CD4-positive, alpha-beta T cell treated with Interleukin-10 for 1 hour (primary cell): ENCODE data around the gene ADAMTSL2.
A peak's percentile ranks its signal among the peaks of the same experiment; 100 is the strongest.

Source experiments
- DNase-seq: peaks from one replicate; pipeline ENCODE4 v3.0.0-alpha.2; 2020

ADAMTSL2 gene

GRCh38 chr9:133576875-133577736 lies 42.6 kb downstream of the ADAMTSL2 start:
- no peak for DNase-seq

DNA sequence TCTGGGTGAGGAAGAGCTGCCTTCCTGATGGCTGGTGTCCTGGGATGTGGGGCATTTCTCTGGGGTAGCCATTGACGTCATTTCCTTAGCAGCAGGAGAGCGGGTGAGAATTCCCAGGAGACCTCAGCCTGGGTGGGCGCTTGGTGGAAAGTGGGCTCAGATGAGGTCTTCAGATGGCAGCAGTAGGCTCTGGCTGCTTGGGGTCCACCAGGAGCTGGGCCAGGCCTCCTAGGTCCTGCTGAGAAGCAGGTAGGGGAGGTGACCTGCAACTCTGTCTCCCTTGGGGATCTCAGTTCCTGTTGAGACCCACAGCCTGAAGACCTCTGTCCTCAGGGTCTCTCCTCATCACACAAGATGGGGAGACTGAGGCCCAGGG lies 43.2 kb downstream of the ADAMTSL2 start:
- DNase-seq: no peak

DNA sequence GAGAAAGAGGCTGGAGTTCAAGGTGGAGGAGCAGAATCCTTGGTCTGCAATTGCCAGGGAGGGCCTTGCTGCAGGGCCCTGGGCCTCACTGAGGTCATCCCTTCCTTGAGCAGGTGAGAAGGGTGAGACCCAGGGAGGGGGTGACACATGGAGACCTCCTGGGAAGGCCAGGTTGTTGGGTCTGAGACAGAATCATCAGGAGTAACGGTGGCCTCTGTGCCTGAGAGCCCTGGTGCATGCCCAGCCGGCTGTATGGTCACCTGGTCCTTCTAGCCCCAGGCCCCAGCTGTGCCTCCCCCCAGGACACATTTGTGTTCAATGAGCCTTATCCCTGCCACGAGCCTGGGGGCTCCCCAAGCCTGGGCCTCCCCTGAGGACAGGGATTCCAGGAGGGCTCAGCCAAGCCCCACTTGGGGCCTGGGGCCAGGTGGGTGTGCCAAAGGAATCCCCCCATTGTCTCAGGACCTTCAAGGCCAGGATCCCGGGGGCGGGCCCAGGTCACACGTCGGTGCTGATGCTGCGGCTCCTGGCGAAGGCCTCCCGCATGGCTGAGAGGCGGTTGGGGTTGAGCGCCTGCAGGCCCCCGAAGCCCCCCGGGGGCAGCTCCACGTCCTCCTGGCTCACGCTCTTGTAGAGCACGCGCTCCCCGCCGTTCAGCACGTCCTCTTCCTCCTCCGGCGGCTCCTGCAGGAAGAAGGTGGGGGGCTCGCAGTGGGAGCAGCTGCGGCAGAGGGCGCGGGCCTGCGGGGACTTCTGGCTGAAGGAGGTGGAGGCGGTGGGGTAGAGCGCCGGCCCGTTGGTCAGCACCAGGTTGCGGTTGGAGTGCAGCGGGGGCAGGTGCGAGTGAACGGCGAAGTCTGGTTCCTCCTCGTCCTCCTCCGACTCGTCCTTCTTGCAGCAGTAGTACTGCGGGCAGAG lies 44.3 kb downstream of the ADAMTSL2 start:
- no peak for DNase-seq

DNA sequence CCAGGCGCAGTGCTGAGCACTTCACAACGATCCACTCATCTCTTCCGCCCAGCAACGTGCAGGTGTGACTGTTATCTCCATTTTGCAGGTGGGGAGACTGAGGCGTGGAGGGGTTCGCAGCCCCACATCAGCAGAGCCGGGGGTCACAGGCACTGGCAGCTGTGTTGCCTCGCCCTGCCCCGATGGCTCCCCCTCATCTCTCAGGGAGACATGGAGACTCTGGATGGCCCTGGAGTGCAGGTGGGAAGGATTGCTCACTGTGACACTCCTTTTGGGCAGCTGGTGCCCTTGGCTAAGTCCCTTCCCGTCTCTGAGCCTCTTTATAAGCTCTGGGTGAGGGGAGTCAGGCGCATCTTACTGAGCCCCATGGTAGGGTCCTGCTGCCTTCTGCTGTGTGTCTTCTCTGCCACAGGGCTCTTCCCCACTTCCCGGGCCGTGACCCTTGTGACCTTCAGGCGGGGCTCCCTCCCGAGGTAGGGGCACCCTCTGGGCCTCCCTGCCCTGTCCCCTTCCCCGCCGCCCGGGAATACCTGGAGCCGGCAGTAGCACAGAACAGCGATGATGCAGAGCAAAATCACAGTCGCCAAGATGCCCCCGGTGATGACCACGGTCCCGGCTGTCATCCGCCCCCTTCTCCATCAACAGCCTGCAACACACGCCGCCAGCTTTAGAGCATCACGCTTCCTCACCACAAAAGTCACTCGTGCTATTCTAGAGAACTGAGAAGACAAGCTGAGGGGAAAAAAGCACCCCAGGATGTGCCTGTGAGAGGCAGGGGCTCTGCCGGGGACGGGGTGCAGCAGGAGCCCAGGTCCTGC lies 45.3 kb downstream of the ADAMTSL2 start:
- no peak for DNase-seq

DNA sequence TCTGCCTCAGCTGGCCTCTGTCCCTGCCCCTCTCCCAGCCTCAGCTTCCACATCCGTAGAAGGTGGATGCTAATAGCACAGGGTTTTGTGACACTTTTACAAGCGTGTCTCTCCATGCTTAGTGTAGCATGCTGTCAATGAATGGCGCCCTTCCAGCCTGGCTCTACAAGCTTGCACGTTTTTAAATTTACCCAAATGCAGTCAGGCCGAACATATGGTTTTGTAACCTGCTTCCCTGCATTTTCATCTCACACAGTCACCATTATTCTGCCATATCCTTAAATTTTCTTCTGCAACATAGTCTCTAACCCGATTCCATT lies 45.9 kb downstream of the ADAMTSL2 start:
- no peak for DNase-seq

GRCh38 chr9:133581011-133581410 lies 46.5 kb downstream of the ADAMTSL2 start:
- no peak for DNase-seq

- DNase-seq: no peak
Measured at GRCh38 chr9:133581513-133582343, 47.2 kb downstream of the ADAMTSL2 start.

DNA sequence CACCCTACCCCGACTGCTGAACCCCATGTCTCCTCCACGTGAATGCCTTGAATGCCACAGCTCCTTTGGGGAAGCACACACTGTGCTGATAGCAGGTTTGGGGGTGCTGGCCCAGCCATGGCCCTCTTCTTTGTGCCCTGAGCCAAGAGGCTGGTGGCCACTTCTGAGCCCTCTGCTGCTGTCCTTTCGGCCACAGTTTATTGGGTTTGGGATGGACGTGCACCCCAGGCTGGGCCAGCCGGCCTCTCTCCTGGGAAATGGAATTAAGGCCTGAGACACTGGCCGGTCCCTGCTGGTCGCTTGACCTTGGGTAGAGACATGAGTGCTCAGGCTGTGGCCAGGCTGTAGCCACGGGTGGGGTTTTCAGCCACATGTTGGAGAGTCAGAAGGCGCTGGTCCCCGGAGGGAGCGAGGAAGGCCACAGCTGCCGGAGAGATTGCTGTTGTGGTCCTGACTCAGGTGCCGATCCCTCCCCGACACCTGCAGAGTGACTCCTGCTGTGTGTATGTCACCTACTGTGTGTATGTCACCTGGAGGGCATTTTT lies 48.1 kb downstream of the ADAMTSL2 start:
- no peak for DNase-seq

- DNase-seq: no peak
Measured at GRCh38 chr9:133583111-133583510, 48.6 kb downstream of the ADAMTSL2 start.

GRCh38 chr9:133583586-133583985 lies 49.1 kb downstream of the ADAMTSL2 start:
- no peak for DNase-seq

GRCh38 chr9:133584167-133584558 lies 49.7 kb downstream of the ADAMTSL2 start:
- no peak for DNase-seq

- DNase-seq: no peak
Measured at GRCh38 chr9:133584559-133585476, 50.3 kb downstream of the ADAMTSL2 start.

DNA sequence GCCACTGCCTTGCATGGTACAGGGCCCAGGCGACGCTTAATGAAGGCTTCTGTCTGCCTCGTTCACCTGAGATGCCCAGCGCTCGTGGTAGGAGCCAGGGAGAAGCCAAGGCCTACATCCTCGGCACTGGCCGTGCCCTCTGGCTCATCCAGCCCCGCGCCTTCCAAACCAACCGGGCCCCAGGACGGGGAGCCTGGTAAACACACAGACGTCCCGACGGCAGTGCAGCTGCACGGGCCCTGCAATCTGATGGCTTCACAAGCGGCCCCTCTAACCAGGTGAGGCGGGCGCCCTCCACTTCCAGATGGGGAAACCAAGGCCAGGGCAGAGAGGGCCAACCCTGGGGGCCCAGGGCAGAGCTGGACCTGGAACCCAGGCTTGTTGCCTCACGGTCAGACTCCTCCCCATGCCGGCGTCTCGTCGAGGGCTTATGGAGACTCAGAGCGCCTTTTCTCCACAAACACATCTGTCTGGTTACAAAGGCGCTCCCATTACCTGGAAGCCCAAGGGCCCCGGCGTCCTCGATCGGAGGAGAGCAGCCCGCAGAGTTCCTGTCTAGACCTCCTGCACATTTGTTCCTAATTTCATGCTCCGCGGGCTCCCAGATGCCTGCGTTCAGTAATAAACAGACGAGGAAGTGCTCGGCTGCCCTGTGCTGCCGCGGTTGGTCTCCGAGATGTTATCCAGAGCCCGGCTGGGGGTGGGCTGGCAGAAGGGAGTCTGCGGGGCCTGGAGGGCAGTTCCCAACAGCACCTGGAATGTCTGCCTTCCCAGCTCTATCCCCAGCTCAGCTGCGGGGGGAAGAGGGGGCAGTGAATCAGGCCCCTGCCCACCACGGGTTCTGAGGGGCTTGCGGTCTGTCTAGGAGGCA lies 51.2 kb downstream of the ADAMTSL2 start:
- no peak for DNase-seq

DNA sequence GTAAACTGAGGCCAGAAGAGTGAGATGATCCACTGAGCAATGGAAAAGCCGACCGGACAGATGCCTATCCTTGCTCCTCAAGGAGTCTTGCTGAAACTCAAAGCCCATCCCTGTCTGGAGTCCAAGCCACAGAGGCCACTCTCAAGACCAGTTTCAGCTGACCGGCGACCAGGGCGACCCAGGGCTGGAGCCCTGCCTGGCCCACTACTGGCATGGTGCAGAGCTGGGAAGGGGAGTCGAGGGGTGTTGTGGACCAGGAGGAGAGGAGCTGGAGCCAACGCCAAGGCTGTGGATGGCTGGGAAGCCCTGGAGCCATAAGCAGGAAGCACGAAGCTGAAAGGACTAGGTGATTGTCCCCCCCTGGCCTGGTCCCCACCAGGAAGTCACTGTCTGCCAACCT lies 52.5 kb downstream of the ADAMTSL2 start:
- DNase-seq: no peak

DNA sequence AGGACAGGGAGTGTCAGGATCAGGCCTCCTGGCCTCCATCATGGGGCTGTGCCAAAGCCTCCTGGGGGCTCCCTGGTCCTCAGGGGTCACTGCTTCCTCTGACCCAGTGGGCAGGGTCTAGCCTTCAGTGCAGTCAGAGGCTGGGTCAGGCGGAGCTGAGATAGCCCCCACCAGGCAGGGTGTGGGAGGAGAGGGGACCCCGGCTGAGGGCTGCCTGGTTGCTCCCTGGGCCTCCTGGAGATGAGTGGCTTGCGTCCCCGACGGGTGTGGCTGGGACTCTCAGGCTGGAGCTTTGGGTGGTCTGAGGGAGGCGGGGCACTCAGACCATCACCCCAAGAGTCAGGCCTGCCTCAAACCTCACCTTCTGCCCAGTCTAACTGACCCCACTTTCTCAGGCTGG lies 53.0 kb downstream of the ADAMTSL2 start:
- DNase-seq: no peak

GRCh38 chr9:133589454-133590227 lies 55.1 kb downstream of the ADAMTSL2 start:
- DNase-seq: peak; percentile 48

DNA sequence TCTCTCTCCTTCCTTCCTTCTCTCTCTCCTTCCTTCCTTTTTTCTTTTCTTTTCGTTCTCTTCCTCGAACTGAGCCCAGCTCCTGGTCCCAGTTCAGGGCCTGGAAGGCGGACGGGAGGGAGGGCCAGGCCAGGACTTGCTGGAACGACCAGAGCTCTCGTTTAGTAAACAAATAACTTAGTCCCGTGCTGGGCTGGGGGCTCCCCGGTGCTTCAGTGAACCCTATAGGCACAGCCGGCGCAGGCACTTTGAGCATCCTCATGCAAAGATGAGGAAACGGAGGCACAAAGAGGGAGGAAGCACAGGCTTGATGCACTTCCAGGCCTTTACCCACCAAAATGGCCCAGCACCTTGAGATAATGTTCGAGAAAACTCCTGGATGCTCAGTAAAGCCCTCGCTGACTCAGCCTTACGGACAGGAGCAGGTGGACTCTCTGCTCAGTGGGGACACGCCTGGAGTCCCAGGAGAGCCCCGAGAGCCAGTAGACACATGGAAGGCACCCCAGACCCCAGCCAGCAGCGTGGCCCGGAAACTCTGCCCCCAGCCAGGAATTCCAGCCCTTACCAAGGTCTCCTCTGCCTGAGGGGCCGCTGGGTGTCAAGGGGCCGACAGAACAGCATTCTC lies 55.8 kb downstream of the ADAMTSL2 start:
- no peak for DNase-seq

DNA sequence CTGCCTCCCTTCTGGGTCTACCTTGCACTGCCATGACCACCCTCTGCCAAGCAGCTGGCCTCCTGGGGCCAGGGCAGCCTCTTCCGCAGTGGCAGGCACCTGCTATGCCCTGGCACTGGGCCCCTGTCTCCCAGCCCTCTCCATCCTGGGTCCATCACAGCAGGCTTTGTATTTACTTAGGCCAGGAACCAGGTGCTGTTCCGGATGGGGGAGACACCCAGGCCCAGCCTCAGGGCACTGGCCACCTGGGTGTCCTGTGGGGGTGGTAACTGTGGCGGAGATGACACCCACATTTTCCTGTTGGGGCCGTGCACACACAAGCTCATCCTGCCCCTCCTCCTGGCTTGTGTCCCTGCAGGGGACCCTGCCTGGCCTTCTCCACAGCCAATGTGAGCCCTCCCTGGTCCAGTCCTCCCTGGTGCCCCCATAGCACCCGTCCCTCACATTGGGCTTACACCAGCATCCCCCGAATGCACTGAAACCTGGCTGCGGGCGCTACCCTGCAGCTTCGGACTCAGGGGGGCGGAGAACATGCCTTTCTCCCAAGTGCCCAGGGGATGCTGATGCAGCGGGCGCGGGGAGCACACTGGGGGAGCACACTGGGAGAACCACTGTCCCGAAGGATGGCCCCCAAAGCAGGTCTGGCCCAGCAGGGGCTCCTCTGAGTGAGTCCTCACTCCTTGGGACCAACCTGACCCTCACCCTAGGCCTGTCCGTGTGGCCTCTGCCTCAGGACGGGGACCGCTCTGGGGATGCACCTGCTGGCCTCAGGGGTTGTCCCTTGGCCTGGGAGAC lies 56.8 kb downstream of the ADAMTSL2 start:
- no peak for DNase-seq
